K562 (cell line): Measurements from ENCODE around the gene FAM200A. TPM values are rescaled to one million over a fixed set of nuclear protein-coding genes. Genes with fewer than 3 reads are reported as not detected.

ENCODE experiments used
- ARID2 ChIP-seq: fragments of 450-650 bp; IDR thresholded peaks from 2 replicates; pipeline ENCODE4 v1.6.1; 2017; ENCODE audit warnings: antibody characterized with exemption, mild to moderate bottlenecking
- ARNT ChIP-seq, 2 experiments: fragments of 450-650 bp; IDR thresholded peaks; 2 replicates each; pipeline ENCODE4 v1.6.1; 2016; ENCODE audit warnings: mild to moderate bottlenecking in 1 of 2
- CEBPZ ChIP-seq: fragments of 150-350 bp; IDR thresholded peaks from 2 replicates; pipeline ENCODE4 v1.6.1; 2014; ENCODE audit warnings: low read depth, mild to moderate bottlenecking, low read length, borderline replicate concordance
- EWSR1 ChIP-seq: fragments of 450-650 bp; IDR thresholded peaks from 2 replicates; pipeline ENCODE4 v1.6.1; 2018; ENCODE audit warnings: borderline replicate concordance, mild to moderate bottlenecking, low read depth, moderate library complexity; ENCODE audit not compliant: partially characterized antibody
- IRF1 ChIP-seq: sonication (generic); formaldehyde crosslinking; IDR thresholded peaks from 2 replicates; pipeline ENCODE4 v1.8.0; 2022; ENCODE audit warnings: missing genetic modification reagents, mild to moderate bottlenecking, borderline replicate concordance
- NCOA1 ChIP-seq: fragments of 450-650 bp; IDR thresholded peaks from 2 replicates; pipeline ENCODE4 v1.6.1; 2016; ENCODE audit warnings: low read depth
- NR4A1 ChIP-seq, 2 experiments: fragments of 250-450 bp in 1 of 2; fragments of 450-650 bp in 1 of 2; sonication (Bioruptor Pico) in 1 of 2; IDR thresholded peaks; 2 replicates each; pipeline versions ENCODE4 v1.4.0 to v1.6.1; 2016 to 2020; ENCODE audit warnings: mild to moderate bottlenecking in 2 of 2, missing compliant biosample characterization in 1 of 2, missing genetic modification characterization in 1 of 2, moderate library complexity in 1 of 2
- NRF1 ChIP-seq, 2 experiments: fragments of 450-650 bp; IDR thresholded peaks in 1 of 2; conservative IDR thresholded peaks in 1 of 2; 2 replicates each; pipeline ENCODE4 v1.6.1; 2014; ENCODE audit warnings: mild to moderate bottlenecking in 2 of 2
- PHB ChIP-seq: fragments of 250-450 bp; sonication (Bioruptor Pico); IDR thresholded peaks from 2 replicates; pipeline ENCODE4 v1.5.0; 2021
- SETDB1 ChIP-seq: IDR thresholded peaks from one replicate; pipeline ENCODE4 v1.6.1; 2012; ENCODE audit warnings: low read length, control low read depth, inconsistent platforms
- SMARCE1 ChIP-seq: fragments of 450-650 bp; IDR thresholded peaks from 2 replicates; pipeline ENCODE4 v1.7.1; 2016; ENCODE audit warnings: mild to moderate bottlenecking
- TAL1 ChIP-seq: fragments of 450-650 bp; IDR thresholded peaks from 2 replicates; pipeline ENCODE4 v1.6.1; 2016; ENCODE audit warnings: mild to moderate bottlenecking
- ZNF239 ChIP-seq: fragments of 250-450 bp; sonication (Bioruptor Pico); IDR thresholded peaks from 2 replicates; pipeline ENCODE4 v1.4.0; 2020; ENCODE audit warnings: mild to moderate bottlenecking
- ZNF280A ChIP-seq: fragments of 450-650 bp; IDR thresholded peaks from 2 replicates; pipeline ENCODE4 v1.6.1; 2018; ENCODE audit warnings: mild to moderate bottlenecking, low read depth; ENCODE audit not compliant: partially characterized antibody
- ZNF324 ChIP-seq: fragments of 250-450 bp; sonication (Bioruptor Pico); IDR thresholded peaks from 2 replicates; pipeline ENCODE4 v1.4.0; 2020; ENCODE audit warnings: mild to moderate bottlenecking
- ZNF431 ChIP-seq: sonication (generic); formaldehyde crosslinking; IDR thresholded peaks from 2 replicates; pipeline ENCODE4 v1.8.0; 2022; ENCODE audit warnings: mild to moderate bottlenecking, missing genetic modification reagents
- ZNF592 ChIP-seq: fragments of 450-650 bp; IDR thresholded peaks from 2 replicates; pipeline ENCODE4 v1.6.1; 2017; ENCODE audit warnings: antibody characterized with exemption, mild to moderate bottlenecking
- polyA plus RNA-seq, 8 experiments: library from polyadenylated mRNA; depleted of rRNA in 4 of 8; stranded (reverse) in 5 of 8; unstranded in 3 of 8; fragments of >200 nt; fragmentation: Nextera tagmentation in 2 of 8; fragmentation: Illumina TruSeq in 1 of 8; extraction: Ambion mirVana in 2 of 8; extraction: Trizol in 1 of 8; gene quantifications; 2 replicates each; pipeline versions ENCODE4 v1.2.1 to v1.2.3, GENCODE V29; 2011 to 2014; ENCODE audit warnings: inconsistent platforms in 1 of 8, missing spikeins in 1 of 8
- total RNA-seq, 7 experiments: library from RNA; depleted of rRNA in 6 of 7; stranded (reverse); fragments of >200 nt in 6 of 7; fragmentation: Illumina TruSeq in 2 of 7; extraction: Trizol in 2 of 7; gene quantifications; 2 replicates each; pipeline versions ENCODE4 v1.2.1 to v1.2.3, GENCODE V29; 2011 to 2021; ENCODE audit warnings: low replicate concordance in 1 of 7

FAM200A gene
- total and polyA plus RNA-seq, 9 of the 15 experiments (the other 6 are each of a cell fraction or from before 2014, with no cell fraction given): 3.3 to 11.2 (median 8.3) TPM

- peak; percentile 47 to 63; a peak in 3 of 4 replicates for TF ChIP-seq NRF1 (conservative IDR thresholded peaks at IDR 0.05 in 1 of 2, IDR thresholded peaks at IDR 0.05 in 1 of 2)
- no peak for TF ChIP-seq EWSR1
- no peak for TF ChIP-seq ZNF280A
- TF ChIP-seq ZNF592: no peak
- TF ChIP-seq SMARCE1: 0 out of 2 replicates have a peak, but pooled peaks have one; percentile 20
- no peak for TF ChIP-seq NR4A1 (CRISPR knock-in tag; IDR thresholded peaks at IDR 0.05)
- no peak for TF ChIP-seq NR4A1 (tag; IDR thresholded peaks at IDR 0.05)
- no peak for TF ChIP-seq IRF1 (CRISPR knock-in tag)
- TF ChIP-seq CEBPZ: no peak
- TF ChIP-seq ZNF239 (CRISPR knock-in tag): no peak
- 0 out of 2 replicates have a peak, but pooled peaks have one; percentile 23 for TF ChIP-seq PHB
- TF ChIP-seq SETDB1: no peak
- no peak for TF ChIP-seq ARID2
- peak; percentile 84 for TF ChIP-seq NCOA1
- peak in 1 of 2 experiments; percentile 35; a peak in 2 of 4 replicates for TF ChIP-seq ARNT (IDR thresholded peaks at IDR 0.05)
- no peak for TF ChIP-seq ZNF324 (CRISPR knock-in tag)
- TF ChIP-seq TAL1: no peak
- peak; percentile 68; the same call in 1 of the 2 replicates for TF ChIP-seq ZNF431 (CRISPR knock-in tag)
These were observed 51.9 kb downstream of the FAM200A start, which contains the start of gene ZNF394 (continued) for GRCh38 chr7:99499721-99500636.
